Body of pancreas (tissue), 4 donors: ENCODE measurements around the gene CAMK4.

Experiments
- CTCF ChIP-seq, 7 experiments: fragments of 450-650 bp in 4 of 7; fragments of 200-600 bp in 3 of 7; sonication (generic) in 3 of 7; IDR thresholded peaks; one replicate each; pipeline ENCODE4 v1.5.1; 2016 to 2019; ENCODE audit warnings: antibody characterized with exemption in 7 of 7
- POLR2A ChIP-seq, 3 donors: fragments of 450-650 bp; IDR thresholded peaks; one replicate each; pipeline ENCODE4 v1.6.1; 2016; ENCODE audit warnings: antibody characterized with exemption in 3 of 3, mild to moderate bottlenecking in 2 of 3

GRCh38 chr5:111236995-111237394 is 12.8 kb downstream of the CAMK4 start:
- TF ChIP-seq CTCF (IDR thresholded peaks at IDR 0.05) (no peak), POLR2A (IDR thresholded peaks at IDR 0.05) (no peak)
